Spleen (tissue), 11 donors: ENCODE data around the gene TMEM132C. TPM values are rescaled to one million over a fixed set of nuclear protein-coding genes. Genes with fewer than 3 reads are reported as not detected.

Source experiments
- DNase-seq: peaks from one replicate; pipeline ENCODE4 v3.0.0-alpha.2; 2020
- H3K27ac ChIP-seq, 8 donors: fragments of 200-600 bp; sonication (generic) in 7 of 8; 1 replicate in 4 of 8; 2 replicates in 4 of 8; pipeline versions ENCODE4 v1.5.0 to v1.8.0; 2016 to 2021; ENCODE audit warnings: inconsistent platforms in 4 of 8, mild to moderate bottlenecking in 4 of 8, moderate library complexity in 1 of 8
- H3K27me3 ChIP-seq, 7 donors: fragments of 200-600 bp; sonication (generic) in 6 of 7; replicated peaks in 1 of 7; 1 replicate in 4 of 7; 2 replicates in 3 of 7; pipeline versions ENCODE4 v1.5.0 to v1.8.0; 2016 to 2021; ENCODE audit warnings: inconsistent platforms in 3 of 7, mild to moderate bottlenecking in 1 of 7
- H3K36me3 ChIP-seq, 6 donors: fragments of 200-600 bp; sonication (generic) in 5 of 6; 1 replicate in 4 of 6; 2 replicates in 2 of 6; pipeline versions ENCODE4 v1.5.0 to v1.8.0; 2016 to 2021; ENCODE audit warnings: inconsistent platforms in 2 of 6
- H3K4me1 ChIP-seq, 6 donors: fragments of 200-600 bp; sonication (generic) in 5 of 6; 1 replicate in 3 of 6; 2 replicates in 3 of 6; pipeline versions ENCODE4 v1.5.0 to v1.8.0; 2016 to 2021; ENCODE audit warnings: inconsistent platforms in 3 of 6
- H3K4me3 ChIP-seq, 8 donors: fragments of 200-600 bp; sonication (generic) in 7 of 8; 1 replicate in 4 of 8; 2 replicates in 4 of 8; pipeline versions ENCODE4 v1.5.0 to v1.8.0; 2016 to 2021; ENCODE audit warnings: inconsistent platforms in 4 of 8, mild to moderate bottlenecking in 4 of 8, moderate library complexity in 2 of 8
- H3K9me3 ChIP-seq, 8 donors: fragments of 200-600 bp; sonication (generic) in 7 of 8; 1 replicate in 4 of 8; 2 replicates in 4 of 8; pipeline versions ENCODE4 v1.5.0 to v1.8.0; 2016 to 2021; ENCODE audit warnings: inconsistent platforms in 4 of 8
- CTCF ChIP-seq, 11 experiments: fragments of 200-600 bp in 7 of 11; fragments of 450-650 bp in 4 of 11; sonication (generic) in 4 of 11; IDR thresholded peaks in 8 of 11; conservative IDR thresholded peaks in 3 of 11; 1 replicate in 7 of 11; 2 replicates in 4 of 11; pipeline versions ENCODE4 v1.4.0 to v1.8.0; 2016 to 2021; ENCODE audit warnings: antibody characterized with exemption in 11 of 11, inconsistent platforms in 4 of 11, mild to moderate bottlenecking in 1 of 11
- POLR2A ChIP-seq, 3 donors: fragments of 450-650 bp; IDR thresholded peaks; one replicate each; pipeline ENCODE4 v1.5.1; 2017; ENCODE audit warnings: antibody characterized with exemption in 3 of 3, mild to moderate bottlenecking in 1 of 3
- POLR2AphosphoS5 ChIP-seq, 3 donors: sonication (generic); formaldehyde crosslinking; IDR thresholded peaks; one replicate each; pipeline ENCODE4 v1.5.1; 2017; ENCODE audit warnings: antibody characterized with exemption in 3 of 3
- WGBS, 5 donors: extraction: QIAGEN DNeasy Blood & Tissue Kit in 3 of 5; methylation state at CpG; one replicate each; pipeline versions ENCODE4 v1.1.5 to v1.1.7; 2013 to 2018; 5-methylcytosine and 5-hydroxymethylcytosine counted together
- intact Hi-C: fragments of 100-400 bp; cut with DNase I; formaldehyde crosslinking; loops from one replicate; pipeline ENCODE4 v1.15.0; 2023; ENCODE audit warnings: low total_unique reads
- polyA plus RNA-seq, 3 donors: library from polyadenylated mRNA; stranded (reverse); fragments of 200-250 nt; gene quantifications; one replicate each; pipeline ENCODE4 v1.2.1, GENCODE V29; 2013
- total RNA-seq, 7 donors: library from RNA; depleted of rRNA in 3 of 7; stranded (reverse); fragments of >200 nt in 3 of 7; fragmentation: NEBNext Ultra II Directional in 4 of 7; extraction: Animal tissue kit (Norgen Biotek cat#: 25700) in 4 of 7; gene quantifications; one replicate each; pipeline versions ENCODE4 v1.1.0 to v1.2.1, GENCODE V29; 2016 to 2021
- donor health status: healthy with polysubstance abuse.
- donor health status: DM: no; HTN: no; CAD: no; lungs with moderate emphysema.
- donor health status: DM: no; HTN: no; CAD: no.
- donor health status: Bipolar disorder and iron deficiency.
- donor health status: healthy.
- donor health status: DM: no; HTN: no; CAD: no.
- donor health status: DM: yes; HTN: yes; CAD: no.

The TMEM132C gene
- total and polyA plus RNA-seq, 10 donors: 0.08 to 0.83 (median 0.25) TPM; not detected in 4

GRCh38 chr12:128445415-128446127 lies 178.6 kb downstream of the TMEM132C start:
- Histone ChIP-seq H3K36me3 (no peaks in the 10 kb centered on the region), H3K27ac (no peak overlapping the region), H3K4me1 (no peaks in the 10 kb centered on the region), H3K4me3 (no peak overlapping the region), H3K27me3 (no peaks in the 10 kb centered on the region), H3K9me3 (no peaks in the 10 kb centered on the region)
- TF ChIP-seq POLR2AphosphoS5 (IDR thresholded peaks at IDR 0.05) (no peak), POLR2A (IDR thresholded peaks at IDR 0.05) (no peak), CTCF (IDR thresholded peaks at IDR 0.05 in 8 of 11, conservative IDR thresholded peaks at IDR 0.05 in 3 of 11) (no peak)
- WGBS, 5 donors: 44 to 53% (median 49%) methylated on average over 13 of the region's 13 CpGs
- intact Hi-C loops: no loop called here
- no peak for DNase-seq

GRCh38 chr12:128449146-128449894 lies 182.3 kb downstream of the TMEM132C start:
- no peaks in the 10 kb centered on the region for H3K9me3 ChIP-seq
- 52 to 57% (median 57%) methylated on average over 7 of the region's 7 CpGs for WGBS, 5 donors
- H3K36me3 ChIP-seq: no peaks in the 10 kb centered on the region
- intact Hi-C loops: no loop called here
- no peak overlapping the region for H3K27ac ChIP-seq
- H3K4me3 ChIP-seq: no peak overlapping the region
- DNase-seq: no peak
- no peaks in the 10 kb centered on the region for H3K4me1 ChIP-seq
- TF ChIP-seq POLR2A (IDR thresholded peaks at IDR 0.05) (no peak), POLR2AphosphoS5 (IDR thresholded peaks at IDR 0.05) (no peak), CTCF (IDR thresholded peaks at IDR 0.05 in 8 of 11, conservative IDR thresholded peaks at IDR 0.05 in 3 of 11) (no peak)
- H3K27me3 ChIP-seq: no peaks in the 10 kb centered on the region

GRCh38 chr12:128450810-128451209 lies 183.8 kb downstream of the TMEM132C start:
- TF ChIP-seq POLR2A (IDR thresholded peaks at IDR 0.05) (no peak), POLR2AphosphoS5 (IDR thresholded peaks at IDR 0.05) (no peak), CTCF (IDR thresholded peaks at IDR 0.05 in 8 of 11, conservative IDR thresholded peaks at IDR 0.05 in 3 of 11) (no peak)
- H3K27ac ChIP-seq: no peak overlapping the region
- 87 to 93% (median 89%) methylated on average over 3 of the region's 3 CpGs for WGBS, 5 donors
- DNase-seq: no peak
- no peaks in the 10 kb centered on the region for H3K4me1 ChIP-seq
- no peaks in the 10 kb centered on the region for H3K36me3 ChIP-seq
- intact Hi-C loops: no loop called here
- H3K9me3 ChIP-seq: no peaks in the 10 kb centered on the region
- no peaks in the 10 kb centered on the region for H3K27me3 ChIP-seq
- no peak overlapping the region for H3K4me3 ChIP-seq

- Histone ChIP-seq H3K27ac (no peak overlapping the region), H3K27me3 (no peaks in the 10 kb centered on the region), H3K4me1 (no peaks in the 10 kb centered on the region), H3K9me3 (peaks cover 0 to 9% (median 0%) of the 10 kb centered on the region in 8 donors), H3K4me3 (no peak overlapping the region), H3K36me3 (no peaks in the 10 kb centered on the region)
- TF ChIP-seq POLR2AphosphoS5 (IDR thresholded peaks at IDR 0.05) (no peak), POLR2A (IDR thresholded peaks at IDR 0.05) (no peak), CTCF (IDR thresholded peaks at IDR 0.05 in 8 of 11, conservative IDR thresholded peaks at IDR 0.05 in 3 of 11) (no peak)
- DNase-seq: no peak
- intact Hi-C loops: no loop called here
- 39 to 51% (median 44%) methylated on average over 5 of the region's 5 CpGs for WGBS, 5 donors
Observed at GRCh38 chr12:128455851-128456250, 188.9 kb downstream of the TMEM132C start.
